GM19397 (cell line): ENCODE results near the gene LRP1.
A peak's percentile ranks its signal among the peaks of the same experiment; 100 is the strongest.

Experiments
- ATAC-seq: cut with Tn5 transposase; IDR thresholded peaks from one replicate; pipeline ENCODE4 v1.9.1; 2021; ENCODE audit warnings: mild to moderate bottlenecking, moderate library complexity; ENCODE audit not compliant: unreplicated experiment

The LRP1 gene

DNA sequence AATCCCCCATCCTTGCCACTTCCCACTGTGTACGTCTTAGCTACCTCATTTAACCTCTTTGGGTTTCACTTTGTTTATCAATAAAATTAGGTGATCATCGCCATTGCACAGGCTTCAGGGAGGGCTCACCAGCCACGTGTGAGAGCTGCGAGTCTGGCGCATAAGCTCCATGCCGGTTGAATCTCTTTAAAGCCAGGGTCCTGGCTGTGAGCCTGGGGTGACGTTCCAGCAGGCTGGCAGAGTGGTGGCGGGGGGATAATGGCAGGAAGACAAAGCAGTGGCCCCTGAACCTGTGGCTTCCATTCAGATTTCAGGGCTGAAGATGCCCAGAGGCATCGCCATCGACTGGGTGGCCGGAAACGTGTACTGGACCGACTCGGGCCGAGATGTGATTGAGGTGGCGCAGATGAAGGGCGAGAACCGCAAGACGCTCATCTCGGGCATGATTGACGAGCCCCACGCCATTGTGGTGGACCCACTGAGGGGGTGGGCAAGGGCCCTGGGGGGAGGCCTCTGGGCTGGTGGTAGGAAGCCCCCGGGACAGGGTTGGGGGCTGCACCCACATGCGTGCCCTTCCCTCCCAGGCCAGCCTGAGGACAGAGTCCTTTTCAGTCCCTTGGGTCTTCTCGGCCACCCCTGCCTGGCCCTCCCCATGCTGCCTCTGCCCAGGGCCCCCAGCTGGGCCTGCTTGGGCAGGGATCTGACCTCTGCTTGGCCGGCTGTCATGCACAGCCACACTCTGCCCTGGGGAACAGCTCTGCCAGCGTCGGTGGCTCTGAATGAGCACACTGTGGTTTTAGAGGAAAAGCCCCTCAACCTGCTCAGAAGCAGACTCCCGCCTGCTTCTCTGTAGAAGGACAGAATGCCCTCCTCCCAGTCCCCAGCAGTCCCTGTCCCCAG lies 79.7 kb downstream of the LRP1 start:
- ATAC-seq: no peak

DNA sequence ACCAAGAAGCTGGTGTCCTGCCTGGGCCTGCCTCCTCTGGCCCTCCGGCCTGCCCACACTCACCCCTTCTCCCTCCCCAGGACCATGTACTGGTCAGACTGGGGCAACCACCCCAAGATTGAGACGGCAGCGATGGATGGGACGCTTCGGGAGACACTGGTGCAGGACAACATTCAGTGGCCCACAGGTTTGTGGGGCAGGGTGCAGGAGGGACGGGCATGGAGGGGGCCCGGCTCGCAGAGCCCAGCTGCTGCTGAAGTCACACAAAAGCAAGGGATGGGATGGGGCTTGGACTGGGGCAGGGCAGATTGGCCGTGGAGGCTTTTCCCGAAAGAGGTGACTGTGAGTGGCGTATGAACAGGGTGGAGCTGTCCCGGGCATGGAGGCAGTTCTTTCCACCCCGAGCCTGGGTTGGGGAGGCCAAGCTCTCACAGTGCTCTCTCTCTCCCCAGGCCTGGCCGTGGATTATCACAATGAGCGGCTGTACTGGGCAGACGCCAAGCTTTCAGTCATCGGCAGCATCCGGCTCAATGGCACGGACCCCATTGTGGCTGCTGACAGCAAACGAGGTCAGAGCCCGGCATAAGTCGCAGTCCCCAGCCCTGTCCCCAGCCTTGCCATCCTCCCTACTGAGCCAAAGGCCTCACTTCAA lies 80.5 kb downstream of the LRP1 start:
- no peak for ATAC-seq

DNA sequence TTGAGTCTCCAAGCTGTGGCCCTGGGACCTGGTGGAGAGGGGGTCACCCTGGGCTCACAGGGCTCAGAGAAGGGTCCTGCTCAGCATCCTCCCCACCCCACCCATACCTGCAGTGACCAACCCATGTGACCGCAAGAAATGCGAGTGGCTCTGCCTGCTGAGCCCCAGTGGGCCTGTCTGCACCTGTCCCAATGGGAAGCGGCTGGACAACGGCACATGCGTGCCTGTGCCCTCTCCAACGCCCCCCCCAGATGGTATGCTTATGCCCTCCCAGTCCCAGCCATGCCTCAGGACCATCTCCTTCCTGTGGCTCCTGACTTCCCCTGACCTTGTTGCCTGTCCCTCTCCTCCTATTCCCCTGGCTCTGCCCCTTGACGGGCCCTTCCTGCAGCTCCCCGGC lies 81.6 kb downstream of the LRP1 start:
- ATAC-seq: no peak

DNA sequence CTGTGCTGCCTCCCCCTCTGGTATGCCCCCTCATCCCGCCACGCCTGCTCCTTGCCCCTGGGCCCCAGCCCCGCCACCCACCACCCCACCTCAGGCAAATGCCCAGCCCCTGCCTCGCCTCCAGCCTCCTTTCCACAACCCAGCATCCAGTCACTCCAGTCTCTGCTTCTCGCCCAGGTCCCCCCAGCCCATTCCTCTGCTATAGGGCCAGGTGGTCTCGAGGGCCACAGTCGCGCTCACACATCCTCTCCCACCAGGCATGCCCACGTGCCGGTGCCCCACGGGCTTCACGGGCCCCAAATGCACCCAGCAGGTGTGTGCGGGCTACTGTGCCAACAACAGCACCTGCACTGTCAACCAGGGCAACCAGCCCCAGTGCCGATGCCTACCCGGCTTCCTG lies 82.2 kb downstream of the LRP1 start:
- ATAC-seq: no peak

DNA sequence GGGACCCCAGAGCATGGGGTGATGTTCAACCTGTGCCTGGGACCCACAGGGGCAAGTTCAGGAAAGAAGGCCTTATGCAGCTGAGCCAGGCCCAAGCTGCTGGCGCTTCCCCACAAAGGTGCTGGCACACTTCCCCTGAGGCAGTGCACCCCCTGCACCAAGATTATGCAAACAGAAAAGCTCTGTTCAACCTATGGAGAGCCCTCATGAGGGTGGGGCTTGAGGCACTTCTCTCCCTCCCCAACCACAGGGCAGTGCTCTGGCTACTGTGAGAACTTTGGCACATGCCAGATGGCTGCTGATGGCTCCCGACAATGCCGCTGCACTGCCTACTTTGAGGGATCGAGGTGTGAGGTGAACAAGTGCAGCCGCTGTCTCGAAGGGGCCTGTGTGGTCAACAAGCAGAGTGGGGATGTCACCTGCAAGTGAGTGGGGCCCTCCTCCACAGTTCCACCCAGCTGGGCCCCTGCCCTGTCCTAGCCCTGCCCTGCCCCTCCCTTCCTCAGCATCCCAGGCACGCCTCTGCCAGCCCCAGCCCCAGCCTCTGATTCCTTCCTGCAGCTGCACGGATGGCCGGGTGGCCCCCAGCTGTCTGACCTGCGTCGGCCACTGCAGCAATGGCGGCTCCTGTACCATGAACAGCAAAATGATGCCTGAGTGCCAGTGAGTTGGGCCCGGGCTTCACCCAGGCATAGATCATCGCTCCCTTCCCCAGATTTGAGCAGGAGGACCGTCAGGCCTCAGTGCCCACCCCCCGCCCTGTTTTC lies 82.8 kb downstream of the LRP1 start:
- ATAC-seq: no peak

DNA sequence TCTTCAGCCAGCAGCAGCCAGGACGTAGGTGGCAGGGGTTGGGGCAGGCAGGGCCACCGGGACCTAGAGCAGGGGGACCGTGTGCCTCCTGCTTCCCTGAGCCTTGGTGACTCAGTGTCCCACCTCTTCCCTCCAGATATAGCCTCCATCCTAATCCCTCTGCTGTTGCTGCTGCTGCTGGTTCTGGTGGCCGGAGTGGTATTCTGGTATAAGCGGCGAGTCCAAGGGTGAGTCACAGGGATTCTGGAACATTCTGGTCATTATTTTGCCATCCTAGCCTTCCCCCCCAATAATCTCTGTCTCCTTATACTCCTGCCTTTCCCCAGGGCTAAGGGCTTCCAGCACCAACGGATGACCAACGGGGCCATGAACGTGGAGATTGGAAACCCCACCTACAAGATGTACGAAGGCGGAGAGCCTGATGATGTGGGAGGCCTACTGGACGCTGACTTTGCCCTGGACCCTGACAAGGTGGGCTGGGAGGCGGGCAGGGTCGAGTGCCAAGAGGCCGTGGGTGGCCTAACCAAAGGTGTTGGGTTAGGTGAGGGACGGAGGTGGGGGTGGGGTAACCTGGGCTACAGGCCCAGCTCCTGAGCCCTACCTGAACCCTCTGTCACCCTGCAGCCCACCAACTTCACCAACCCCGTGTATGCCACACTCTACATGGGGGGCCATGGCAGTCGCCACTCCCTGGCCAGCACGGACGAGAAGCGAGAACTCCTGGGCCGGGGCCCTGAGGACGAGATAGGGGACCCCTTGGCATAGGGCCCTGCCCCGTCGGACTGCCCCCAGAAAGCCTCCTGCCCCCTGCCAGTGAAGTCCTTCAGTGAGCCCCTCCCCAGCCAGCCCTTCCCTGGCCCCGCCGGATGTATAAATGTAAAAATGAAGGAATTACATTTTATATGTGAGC lies 83.8 kb downstream of the LRP1 start:
- no peak for ATAC-seq

DNA sequence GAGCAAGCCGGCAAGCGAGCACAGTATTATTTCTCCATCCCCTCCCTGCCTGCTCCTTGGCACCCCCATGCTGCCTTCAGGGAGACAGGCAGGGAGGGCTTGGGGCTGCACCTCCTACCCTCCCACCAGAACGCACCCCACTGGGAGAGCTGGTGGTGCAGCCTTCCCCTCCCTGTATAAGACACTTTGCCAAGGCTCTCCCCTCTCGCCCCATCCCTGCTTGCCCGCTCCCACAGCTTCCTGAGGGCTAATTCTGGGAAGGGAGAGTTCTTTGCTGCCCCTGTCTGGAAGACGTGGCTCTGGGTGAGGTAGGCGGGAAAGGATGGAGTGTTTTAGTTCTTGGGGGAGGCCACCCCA lies 84.4 kb downstream of the LRP1 start:
- no peak for ATAC-seq

DNA sequence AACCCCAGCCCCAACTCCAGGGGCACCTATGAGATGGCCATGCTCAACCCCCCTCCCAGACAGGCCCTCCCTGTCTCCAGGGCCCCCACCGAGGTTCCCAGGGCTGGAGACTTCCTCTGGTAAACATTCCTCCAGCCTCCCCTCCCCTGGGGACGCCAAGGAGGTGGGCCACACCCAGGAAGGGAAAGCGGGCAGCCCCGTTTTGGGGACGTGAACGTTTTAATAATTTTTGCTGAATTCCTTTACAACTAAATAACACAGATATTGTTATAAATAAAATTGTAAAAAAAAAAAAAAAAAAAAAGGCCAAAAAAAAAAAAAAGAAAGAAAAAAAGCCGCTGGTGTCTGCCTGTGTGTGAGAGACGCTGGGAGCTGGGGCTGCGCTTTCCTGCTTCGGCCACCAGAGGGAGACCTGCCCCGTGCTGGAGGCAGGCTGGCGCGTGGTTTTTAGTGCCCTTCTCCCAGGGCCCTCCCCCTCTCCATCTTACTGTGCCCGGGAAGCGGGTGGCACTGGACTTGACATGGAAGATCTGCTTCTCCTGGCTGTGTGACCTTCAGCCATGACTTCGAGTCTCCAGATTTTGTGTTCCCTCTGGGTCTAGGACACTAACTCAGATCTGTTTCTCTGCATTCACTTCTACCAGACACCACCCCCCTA lies 84.9 kb downstream of the LRP1 start:
- ATAC-seq: no peak

DNA sequence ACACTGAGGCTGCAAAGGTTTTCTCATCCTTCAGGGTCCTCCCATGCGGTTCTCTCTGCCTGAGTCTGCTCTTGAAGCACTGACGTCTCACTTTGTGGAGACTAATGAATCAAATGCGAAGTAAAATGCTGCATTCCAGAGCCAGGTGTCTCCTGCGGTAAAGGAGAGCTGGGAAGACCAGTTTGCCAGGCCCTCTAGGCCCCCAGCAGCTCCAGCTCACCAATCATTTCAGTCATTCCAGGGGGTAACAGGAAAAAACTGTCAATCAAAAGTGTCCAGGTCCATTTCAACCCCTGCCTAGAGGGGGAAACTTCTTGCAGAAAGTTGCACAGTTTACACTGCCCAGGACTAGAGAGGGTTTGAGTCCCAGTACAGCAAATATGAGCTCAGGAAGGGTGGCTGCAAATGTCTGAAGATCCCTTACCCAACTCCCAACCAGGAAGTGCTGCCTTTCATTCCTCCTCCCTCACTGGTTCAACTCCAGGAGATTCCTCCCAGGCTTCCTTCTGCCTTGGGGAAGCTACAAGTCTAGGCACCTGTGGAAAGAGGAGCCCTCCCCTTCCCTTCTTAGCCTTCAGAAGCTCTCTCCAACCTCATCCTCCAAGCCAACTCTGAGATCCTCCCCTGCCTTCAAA lies 85.6 kb downstream of the LRP1 start:
- ATAC-seq: no peak

DNA sequence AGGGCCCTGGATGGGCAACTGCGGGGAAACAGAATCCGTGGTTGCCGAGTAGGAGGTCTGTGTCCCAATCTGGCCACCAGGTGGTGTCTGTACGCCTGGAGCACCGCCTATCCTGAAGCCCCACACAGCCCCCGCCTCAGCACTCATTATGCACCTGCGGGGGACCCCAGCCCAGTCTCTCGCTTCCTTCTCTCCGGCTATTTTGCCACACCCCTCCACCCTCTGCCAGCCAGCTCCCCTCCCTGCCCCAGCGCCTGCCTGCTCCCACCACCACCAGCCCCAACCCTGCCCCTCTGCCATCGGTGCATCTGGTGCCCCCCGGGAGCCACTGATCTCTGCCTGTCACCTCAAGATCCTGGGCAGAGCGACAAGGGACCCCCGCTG lies 86.1 kb downstream of the LRP1 start:
- no peak for ATAC-seq

DNA sequence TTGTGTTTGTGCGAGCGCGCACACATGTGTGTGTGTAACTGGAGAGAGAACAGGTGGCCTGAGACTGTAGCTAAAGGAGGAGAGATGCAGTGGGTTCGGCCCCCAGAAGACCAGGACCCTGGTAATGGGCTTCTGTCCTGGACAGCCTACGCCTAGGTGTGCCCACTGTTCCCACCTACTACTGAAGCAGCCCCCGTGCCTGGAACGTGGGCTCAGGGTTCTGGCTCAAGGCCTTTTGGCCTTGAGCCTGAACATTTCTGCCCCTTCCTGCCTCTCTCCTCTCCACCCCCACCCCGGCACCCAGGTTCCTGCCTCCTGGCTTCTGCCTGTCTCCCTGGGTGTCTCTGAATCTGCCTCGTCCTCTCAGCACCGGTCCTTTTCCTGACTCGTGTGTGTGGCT lies 86.8 kb downstream of the LRP1 start:
- ATAC-seq: no peak

DNA sequence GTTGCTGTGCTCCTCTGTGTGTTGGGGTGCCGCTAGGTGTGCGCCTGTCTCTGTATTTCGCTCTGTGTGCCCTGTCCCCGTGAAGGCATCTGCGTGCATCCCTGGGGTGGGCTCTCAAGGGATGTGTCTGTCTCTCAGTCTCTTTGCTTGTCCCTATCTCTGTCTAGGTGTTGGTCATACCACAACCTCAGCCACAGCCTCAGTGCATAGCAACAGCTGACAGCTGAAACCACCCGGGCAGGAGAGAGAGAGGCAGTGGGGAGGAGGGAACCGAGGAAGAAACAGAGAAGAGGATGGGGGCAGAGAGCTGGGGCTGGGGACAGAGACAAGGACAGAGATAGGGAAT lies 87.4 kb downstream of the LRP1 start:
- ATAC-seq: peak; percentile 42

DNA sequence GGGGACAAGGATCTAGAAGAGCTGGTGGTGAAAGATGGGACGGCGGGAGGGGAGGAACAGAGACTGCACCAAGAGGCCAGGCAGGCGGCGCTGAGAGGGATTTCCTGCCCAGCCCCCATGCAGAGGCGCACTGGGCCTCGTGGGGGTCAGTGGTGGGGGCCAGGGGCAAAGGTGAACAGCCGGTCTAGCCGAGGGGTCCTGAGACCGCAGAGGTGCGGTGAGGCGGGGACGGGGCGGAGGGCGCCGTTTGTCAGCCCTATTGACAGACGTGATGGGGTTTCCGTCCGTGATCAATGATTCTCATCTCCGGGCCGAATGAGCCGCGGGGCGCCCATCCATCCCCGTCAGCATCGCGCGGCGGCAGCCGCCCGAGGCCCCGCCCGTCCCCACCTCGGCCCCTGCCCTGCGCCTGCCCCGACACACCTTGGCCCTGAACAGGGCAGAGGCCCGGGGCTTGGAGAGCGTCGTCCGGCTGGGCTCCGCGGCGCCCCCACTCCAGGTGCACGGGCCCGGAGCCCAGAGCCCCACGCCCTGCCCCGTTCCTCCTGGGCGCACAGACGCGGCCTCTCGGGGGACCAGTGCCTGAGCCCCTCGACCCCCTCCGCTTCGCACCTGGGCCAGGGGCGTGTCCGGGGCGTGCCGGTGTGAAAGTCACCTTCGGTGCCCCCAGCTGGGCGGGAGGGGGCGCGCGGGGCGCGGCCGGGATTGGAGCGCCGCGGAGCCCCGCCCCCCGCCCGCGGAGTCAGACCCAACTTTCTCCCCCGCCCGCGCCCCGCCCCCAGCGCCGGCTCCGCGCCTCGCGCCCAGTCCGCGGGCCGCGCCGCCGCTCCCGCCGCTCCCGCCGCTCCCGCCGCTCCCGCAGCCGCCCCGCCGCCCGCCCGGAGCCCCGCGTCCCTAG lies 88.0 kb downstream of the LRP1 start, which contains the start of gene NXPH4:
TSS of gene NXPH4 (plus strand) at position 781 of the 898 bp plus-strand sequence. CDS start 176 bp downstream, outside the sequence.
- ATAC-seq: peak; percentile 32

DNA sequence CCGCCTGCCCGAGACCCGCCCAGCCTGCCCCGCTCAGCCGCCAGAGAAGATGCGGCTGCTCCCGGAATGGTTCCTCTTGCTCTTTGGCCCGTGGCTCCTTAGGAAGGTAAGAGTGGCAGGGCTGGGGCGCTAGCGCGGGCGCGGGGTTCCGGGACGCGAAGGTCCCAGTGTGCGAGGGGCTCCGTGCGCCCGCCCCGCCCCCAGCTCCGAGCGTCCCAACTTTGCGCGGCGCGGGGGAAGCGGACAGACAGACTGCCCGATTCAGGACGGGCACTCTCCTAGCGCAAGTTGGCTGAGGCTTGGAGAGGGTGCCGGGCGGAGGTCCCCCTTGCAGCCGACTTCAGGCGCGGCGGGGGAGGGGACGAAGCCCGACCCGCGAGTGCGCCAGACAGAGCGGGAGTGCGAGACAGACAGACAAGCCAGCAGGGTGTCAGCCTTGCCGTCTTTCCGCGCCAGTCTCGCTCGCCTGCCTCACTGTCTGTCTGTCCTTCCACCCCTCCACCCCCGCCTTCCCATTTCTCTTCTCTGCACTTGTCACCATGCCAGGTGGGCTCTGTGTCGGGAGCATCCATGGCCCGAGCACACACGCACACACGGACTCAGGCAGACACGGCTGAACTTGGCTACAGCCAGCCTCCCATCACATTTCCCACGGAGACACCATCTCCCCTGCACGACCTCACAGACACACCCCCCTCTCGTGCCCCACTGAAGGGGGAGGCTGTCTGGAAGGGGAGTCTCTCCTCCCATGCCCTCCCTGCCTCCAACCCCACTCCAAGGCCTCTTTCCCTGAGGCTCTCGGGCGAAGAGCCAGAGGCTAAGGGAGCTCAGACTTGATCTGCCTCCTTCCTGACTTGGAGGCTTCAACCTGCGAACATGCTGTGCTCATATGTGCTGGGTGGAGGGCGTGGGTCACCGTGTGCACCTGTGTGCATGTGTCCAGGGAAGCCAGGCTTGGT lies 88.9 kb downstream of the LRP1 start:
- ATAC-seq: no peak

DNA sequence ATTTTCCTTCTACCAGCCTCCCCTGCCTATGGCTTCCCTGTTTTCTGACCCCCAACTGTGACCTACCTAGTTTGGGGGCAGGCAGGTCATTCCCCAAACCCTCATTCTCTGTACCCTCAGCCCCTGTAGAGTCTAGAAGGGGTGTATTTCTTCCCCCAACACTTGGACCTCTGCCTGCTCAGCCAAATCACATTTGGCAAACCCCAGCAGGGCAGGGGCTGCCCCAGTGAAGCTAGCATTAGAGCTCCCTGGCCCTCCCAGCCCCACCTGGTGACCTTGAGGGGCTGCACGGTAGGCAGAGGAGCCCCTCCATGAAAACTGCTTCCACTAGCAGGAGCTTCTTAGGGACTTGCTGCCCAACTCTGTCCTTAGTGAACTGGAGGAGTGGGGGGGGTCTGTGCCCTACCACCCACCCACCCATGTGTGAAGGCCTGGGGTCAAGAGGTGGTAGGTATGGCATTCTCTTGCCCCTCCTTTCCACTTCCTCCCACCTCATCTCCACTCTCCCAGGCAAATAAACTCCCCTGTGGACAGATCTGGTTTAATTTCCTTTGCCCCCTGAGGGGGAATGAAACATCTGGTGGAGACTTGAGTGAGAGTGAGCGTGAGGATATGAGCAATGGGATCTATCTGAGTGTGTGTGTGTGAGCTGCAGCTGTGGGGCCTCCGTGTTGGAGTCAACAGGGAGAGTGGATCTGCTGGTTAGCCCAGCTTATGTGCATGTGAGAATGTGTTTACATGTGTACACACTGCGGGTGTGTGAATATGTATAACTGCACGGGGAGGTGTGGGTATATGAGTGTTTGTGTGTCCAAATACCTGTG lies 90.0 kb downstream of the LRP1 start:
- no peak for ATAC-seq

DNA sequence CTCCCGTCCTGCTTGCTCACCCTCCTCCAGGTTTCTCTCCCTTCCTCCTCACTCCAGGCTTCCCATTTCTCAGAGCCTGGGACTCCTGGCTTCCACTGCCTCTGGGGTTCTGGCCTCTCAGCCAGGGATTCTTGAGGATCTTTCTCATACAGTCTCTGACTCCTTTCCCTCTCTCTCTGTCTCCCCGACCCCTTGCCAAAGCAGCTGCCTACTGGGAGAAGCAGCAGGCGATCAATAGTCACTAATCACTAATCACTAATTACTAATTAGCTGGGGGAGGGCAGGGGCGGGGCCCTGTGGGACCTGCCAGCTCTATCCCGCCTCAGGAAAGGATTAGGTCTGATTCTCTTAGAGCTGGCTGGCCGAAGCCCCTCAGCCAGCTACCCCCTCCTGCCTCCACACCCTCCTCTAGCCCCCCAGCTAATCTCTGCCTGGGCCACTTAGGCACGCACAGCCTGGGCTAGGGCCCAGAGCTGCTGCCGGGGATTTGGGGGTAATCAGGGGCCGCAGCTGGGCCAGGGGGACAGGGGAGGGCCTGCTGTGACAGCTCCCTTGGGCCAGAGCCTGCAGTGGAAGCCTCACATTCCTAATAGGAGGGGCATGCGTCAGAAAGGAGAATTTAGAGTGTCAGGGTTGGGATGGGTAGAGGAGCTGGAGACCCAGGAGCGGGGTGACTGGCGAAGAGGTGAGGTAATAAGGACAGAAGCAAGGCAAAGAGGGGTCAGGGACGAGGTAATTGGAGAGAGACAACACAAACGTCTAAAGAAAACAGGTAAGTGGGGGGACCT lies 91.1 kb downstream of the LRP1 start:
- no peak for ATAC-seq
